Cerebellar nuclear complex (tissue), 1 donor: ENCODE data around the gene CAMTA1.
"Not testable (repeated sequence)": the region's sequence is repeated elsewhere in the genome, so short reads cannot be mapped to it uniquely, and the experiment has no call there.

Experiments used
- DNase-seq, 2 experiments: peaks; one replicate each; lab custom pipeline; 2025; lab: John Stamatoyannopoulos, UW

Gene CAMTA1

GRCh38 chr1:7781923-7782495 lies 996.8 kb downstream of the CAMTA1 start:
- DNase-seq, result no peak

GRCh38 chr1:7783178-7783711 lies 998.0 kb downstream of the CAMTA1 start:
- no peak for DNase-seq

- DNase-seq, result peak; percentile 70 to 86
Measured at GRCh38 chr1:7783826-7784491, 998.7 kb downstream of the CAMTA1 start, which contains the start of gene PER3. PER3 (plus strand) TSS chr1:7784291; CDS start chr1:7784878, 587 bp downstream.

DNA sequence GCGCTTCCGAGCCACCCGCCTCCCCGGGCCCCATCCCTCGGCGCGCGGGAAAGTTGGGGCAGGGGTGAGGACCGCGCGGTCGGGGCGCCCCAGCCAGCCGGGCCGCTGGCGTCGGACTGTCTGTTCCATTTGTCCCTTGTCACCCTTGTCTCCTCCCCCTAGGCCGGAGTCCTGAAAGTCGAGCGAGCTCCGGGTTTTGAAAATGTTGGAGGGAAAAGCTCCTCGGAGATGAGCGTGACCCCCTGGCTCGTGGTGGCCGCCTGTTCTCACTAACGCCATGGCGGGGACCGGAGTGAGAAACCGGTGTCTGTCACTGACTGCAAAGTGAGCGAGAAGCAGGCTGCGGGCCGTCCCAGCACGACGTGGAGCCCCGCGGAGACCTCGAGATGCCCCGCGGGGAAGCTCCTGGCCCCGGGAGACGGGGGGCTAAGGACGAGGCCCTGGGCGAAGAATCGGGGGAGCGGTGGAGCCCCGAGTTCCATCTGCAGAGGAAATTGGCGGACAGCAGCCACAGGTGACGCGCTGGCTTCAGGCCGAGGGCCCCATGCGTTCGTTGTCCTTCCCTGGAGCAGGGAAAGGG lies 999.3 kb downstream of the CAMTA1 start:
- no peak for DNase-seq

GRCh38 chr1:7785108-7785507 lies 999.9 kb downstream of the CAMTA1 start:
- DNase-seq, result no peak

- no peak for DNase-seq
Measured at GRCh38 chr1:7786795-7787194, 1001.5 kb downstream of the CAMTA1 start.

DNA sequence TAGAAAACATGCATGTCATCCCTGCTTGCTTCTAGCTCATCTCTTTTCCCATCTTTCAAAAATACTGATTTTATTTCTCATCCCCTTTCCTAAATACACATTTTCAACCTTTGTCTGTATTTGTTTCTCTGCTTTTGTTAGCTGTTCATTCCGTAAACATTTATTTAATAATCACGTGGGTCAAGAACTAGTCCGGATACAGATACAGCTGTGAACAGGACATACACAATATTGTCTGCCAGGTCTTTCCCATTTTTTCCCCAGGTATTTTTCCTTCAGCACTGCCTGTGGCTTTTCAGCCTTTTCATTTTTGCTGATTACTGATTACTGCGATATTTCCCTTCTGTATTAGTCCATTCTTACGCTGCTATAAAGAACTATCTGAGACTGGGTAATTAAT lies 1004.6 kb downstream of the CAMTA1 start:
- no peak for DNase-seq

DNA sequence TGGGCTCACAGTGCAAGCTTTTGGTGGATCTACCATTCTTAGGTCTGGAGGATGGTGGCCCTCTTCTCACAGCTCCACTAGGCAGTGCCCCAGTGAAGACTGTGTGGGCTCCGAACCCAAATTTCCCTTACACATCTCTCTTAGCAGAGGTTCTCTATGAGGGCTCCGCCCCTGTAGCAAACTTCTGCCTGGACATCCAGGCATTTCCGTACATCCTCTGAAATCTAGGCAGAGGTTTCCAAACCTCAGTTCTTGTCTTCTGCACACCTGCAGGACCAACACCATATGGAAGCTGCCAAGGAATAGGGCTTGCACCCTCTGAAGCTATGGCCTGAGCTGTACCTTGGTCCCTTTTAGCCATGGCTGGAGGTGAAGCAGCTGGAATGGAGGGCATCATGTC lies 1005.8 kb downstream of the CAMTA1 start:
- DNase-seq, result not testable (repeated sequence)

DNA sequence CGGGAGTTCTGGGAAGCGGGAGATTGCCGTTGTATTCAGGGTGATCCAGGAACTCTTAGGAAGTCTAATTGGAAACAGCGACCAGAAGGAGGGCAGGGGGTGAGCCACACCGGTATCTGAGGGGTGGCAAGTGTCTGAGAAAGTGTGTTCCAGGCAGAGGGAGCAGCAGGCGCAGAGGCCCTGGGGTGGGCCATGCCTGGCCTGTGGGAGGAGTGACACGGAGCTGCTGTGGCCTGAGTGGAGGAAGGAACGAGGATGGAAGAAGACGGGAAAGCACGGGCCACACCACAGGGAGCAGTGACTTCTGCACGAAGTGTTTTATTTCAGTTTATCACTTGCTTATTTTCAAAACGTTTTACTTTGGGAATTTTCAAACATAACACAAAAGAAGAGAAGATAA lies 1010.2 kb downstream of the CAMTA1 start:
- no peak for DNase-seq

DNA sequence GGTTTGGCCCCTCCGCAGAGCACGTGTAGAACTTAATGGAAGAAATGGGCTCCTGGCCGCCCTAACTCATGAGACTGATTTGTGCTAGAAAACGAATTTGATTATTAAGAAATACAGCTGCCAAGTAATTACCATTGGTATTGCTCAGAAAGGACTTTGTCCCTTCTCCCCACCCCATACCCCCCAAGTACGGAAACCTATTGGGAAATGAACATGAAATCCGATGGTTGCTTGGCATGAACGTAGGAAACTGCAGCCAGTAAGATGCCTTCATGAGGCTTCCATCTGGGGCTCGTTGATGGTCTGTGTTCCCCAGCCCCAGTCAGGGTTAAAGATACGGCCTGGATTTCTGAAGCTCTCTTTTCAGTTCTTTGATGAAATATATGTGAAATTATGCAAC lies 1020.2 kb downstream of the CAMTA1 start:
- DNase-seq, result no peak

GRCh38 chr1:7808253-7808844 lies 1023.1 kb downstream of the CAMTA1 start:
- no peak for DNase-seq

DNA sequence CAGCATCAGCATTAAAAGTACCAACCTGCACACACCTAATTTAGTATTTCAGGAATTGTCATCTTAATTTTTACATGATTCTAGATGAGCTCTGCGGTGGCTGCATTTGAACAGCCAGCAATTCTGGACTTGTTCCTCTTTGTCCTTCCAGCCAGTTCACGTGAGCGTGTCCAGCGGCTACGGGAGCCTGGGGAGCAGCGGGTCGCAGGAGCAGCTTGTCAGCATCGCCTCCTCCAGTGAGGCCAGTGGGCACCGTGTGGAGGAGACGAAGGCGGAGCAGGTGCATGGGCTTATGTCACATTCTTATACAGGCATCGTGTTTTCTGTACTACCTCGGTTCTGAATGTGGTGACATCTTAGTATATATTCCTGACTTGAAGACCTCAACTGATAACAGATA lies 1024.5 kb downstream of the CAMTA1 start:
- no peak for DNase-seq

- DNase-seq, result no peak
Measured at GRCh38 chr1:7810395-7810794, 1025.1 kb downstream of the CAMTA1 start.

DNA sequence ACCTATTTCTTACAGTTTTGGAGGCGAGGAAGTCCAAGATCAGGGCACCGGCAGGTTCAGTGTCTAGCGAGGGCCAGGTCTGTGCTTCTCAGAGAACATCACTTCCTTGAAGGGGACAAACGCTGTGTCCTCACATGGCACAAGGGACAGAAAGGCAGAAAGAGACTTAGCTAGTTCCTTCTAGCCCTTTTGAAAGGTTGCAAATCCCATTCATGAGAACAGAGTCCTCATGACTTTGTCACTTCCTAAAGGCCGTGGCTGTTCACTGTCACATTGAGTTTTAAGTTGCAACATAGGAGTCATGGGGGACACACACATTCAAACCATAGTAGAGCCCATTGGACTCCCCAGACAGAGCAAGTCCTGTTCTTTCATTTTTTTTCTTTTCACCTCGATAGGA lies 1026.2 kb downstream of the CAMTA1 start:
- no peak for DNase-seq

DNA sequence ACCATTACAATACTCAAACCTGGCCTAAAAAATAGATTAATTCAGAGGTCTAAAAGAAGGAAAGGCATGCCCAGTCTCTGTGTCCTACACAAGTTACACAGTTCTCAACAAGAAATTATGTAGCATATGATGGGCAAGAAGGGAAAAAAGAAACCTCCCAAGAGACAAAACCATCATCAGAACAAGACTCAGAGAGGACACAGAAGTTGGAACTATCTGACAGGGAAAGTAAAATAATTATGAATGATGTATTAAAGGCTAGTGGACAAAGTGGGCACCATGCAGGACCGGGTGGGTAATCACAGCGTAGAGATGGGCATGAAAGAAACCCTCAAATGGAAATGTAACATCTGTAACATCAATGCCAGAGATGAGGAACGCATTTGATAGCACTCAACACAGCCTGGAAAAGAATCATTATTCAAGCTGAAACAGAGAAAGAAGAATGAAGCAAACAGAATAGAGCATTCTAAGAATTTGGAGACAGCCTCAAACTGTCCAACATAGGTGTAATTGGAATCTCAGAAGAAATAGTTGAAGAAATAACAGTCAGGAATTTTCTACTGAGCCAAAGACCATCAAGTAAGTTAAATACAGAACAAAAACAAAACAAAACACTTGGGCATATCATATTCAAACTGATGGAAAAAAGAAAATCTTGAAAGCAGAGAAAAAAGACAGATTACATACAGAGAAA lies 1028.6 kb downstream of the CAMTA1 start:
- DNase-seq, result no peak
